PC-9 (cell line): ENCODE results near the gene MLEC.

Experiments used
- EZH2 ChIP-seq: fragments of 200-600 bp; sonication (generic); IDR thresholded peaks from 2 replicates; pipeline ENCODE4 v1.8.0; 2017; ENCODE audit warnings: antibody characterized with exemption, low read depth
- TF ChIP-seq, protein P1 (sequence below): fragments of 200-600 bp; sonication (generic); conservative IDR thresholded peaks from 2 replicates; pipeline ENCODE4 v1.6.1; 2017; ENCODE audit warnings: mixed run types, antibody characterized with exemption, mild to moderate bottlenecking, moderate library complexity

DNA sequence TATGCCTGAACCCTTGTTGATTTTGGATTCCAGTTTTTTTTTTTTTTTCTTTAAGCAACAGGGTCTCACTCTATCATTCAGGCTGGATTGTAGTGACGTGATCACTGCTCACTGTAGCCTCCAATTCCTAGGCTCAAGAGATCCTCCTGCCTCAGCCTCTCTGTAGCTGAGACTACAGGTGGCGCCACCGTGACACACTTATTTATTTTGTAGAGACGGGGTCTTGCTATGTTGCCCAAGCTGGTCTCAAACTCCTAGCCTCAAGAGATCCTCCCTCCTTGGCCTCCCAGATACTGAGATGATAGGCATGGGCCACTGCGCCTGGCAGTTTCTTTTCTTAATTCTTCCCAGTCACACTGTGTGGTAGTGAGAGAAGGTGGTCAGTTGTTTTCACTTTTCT is 63.9 kb downstream of the MLEC start:
- TF ChIP-seq, protein P1, sequence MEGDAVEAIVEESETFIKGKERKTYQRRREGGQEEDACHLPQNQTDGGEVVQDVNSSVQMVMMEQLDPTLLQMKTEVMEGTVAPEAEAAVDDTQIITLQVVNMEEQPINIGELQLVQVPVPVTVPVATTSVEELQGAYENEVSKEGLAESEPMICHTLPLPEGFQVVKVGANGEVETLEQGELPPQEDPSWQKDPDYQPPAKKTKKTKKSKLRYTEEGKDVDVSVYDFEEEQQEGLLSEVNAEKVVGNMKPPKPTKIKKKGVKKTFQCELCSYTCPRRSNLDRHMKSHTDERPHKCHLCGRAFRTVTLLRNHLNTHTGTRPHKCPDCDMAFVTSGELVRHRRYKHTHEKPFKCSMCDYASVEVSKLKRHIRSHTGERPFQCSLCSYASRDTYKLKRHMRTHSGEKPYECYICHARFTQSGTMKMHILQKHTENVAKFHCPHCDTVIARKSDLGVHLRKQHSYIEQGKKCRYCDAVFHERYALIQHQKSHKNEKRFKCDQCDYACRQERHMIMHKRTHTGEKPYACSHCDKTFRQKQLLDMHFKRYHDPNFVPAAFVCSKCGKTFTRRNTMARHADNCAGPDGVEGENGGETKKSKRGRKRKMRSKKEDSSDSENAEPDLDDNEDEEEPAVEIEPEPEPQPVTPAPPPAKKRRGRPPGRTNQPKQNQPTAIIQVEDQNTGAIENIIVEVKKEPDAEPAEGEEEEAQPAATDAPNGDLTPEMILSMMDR, result no peak
- no peak for TF ChIP-seq EZH2
